Ramos (cell line): ENCODE results near the gene GIGYF2.
"Not testable (repeated sequence)": the region's sequence is repeated elsewhere in the genome, so short reads cannot be mapped to it uniquely, and the experiment has no call there.

Source experiments
- in situ Hi-C: fragments of 300-500 bp; cut with MboI; formaldehyde crosslinking; loops from one replicate; pipeline ENCODE4 v1.14.3; 2022; ENCODE audit warnings: low sequenced_read_pairs; ENCODE audit not compliant: unreplicated experiment

GIGYF2 gene

GRCh38 chr2:232688201-232688600 is 8.9 kb upstream of the GIGYF2 start:
- in situ Hi-C loops: no loop called here

- in situ Hi-C loops: no loop called here
Measured at GRCh38 chr2:232689152-232689910, 7.8 kb upstream of the GIGYF2 start.

DNA sequence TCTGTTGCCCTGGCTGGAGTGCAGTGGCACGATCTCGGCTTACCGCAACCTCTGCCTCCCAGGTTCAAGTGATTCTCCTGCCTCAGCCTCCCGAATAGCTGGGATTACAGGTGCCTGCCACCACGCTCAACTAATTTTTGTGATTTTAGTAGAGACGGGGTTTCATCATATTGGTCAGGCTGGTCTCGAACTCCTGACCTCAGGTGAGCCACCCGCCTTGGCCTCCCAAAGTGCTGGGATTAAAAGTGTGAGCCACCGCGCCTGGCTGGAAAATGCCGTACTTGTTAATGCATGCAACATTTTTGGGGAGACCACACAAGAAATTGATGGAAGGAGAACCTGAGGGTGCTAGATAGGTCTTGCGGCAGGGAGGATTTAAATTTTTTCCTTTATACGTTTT is 6.0 kb upstream of the GIGYF2 start:
- in situ Hi-C loops: not testable (repeated sequence)

- in situ Hi-C loops: no loop called here
Measured at GRCh38 chr2:232693344-232693743, 3.8 kb upstream of the GIGYF2 start.

DNA sequence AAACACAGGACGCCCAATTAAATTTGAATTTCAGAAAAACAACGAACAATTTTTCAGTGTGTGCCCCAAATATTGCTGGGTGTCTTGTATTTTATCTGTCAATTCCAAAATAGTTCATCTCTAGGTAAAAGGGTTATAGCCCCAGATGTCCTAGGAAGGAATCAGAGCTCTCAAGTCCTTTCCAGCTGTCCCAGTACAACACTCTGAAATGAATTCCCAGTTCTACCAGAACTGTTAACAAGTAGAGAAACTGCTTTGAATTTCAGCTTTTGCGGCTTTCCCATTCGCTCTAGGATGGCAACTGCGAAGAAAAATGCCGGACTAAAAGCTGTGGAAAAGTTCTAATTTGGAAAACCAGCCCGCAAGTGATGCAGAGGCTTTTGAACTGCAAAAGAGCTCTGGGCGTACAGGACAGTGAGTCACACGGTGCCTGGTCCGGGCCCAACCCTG is 497 bp upstream of the GIGYF2 start:
- in situ Hi-C loops: no loop called here

- in situ Hi-C loops: no loop called here
Measured at GRCh38 chr2:232697807-232698110, 628 bp downstream of the GIGYF2 start.

- in situ Hi-C loops: no loop called here
Measured at GRCh38 chr2:232698556-232699091, 1.5 kb downstream of the GIGYF2 start.

DNA sequence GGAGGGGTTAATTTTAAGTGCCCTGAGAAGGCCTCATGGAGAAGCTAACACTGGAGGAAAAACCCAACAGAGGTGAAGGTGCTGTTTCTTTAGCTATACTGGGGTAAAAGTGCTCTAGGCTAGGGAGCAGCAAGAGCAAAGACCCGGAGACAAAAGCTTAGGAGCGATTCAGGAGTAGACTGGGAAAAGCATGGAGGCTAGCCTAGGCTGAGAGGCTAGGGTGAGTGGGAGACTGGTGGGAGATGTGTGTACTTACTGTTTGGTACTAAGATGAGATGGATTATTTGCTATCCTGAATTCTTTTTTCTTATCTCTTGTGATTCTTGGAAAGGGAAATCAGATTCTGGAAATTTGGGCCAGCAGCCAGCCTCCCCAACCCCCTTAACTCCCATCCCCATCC is 2.0 kb downstream of the GIGYF2 start:
- in situ Hi-C loops: no loop called here

DNA sequence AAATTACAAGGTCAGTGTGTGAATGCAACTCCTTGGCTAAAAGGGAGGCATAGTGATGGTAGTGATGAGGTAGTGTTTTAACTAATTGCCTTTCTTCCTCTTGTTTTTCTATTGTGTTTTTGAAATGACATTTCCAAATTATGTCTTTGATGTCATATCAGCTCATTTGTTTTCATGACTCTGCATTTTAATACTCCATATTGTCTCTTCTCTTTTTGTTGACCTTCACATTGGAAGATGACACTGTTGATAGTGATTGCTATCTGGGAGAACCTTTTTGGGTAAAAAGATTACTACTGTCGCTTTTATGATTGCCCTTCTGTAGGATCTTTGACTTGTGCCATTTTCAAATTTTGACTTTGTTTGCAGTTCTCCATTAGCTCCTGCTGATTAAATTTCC is 3.0 kb downstream of the GIGYF2 start:
- in situ Hi-C loops: no loop called here

GRCh38 chr2:232707076-232707475 is 9.9 kb downstream of the GIGYF2 start:
- in situ Hi-C loops: no loop called here

DNA sequence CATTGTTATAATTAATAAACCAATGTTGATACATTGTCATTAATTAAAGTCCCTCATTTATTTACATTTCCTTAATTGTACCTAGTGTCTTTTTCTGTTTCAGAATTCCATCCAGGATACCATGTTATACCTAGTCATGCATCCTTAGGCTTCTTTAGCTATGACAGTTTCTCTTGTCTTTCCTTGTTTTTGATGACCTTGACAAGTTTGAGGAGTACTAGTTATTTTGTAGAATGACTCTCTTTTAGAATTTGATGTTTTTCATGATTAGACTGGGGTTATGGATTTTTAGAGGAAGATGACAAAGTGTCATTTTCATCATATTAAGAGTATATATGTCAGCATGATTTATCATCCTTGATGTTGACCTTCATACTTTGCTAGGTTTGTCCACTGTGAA is 16.4 kb downstream of the GIGYF2 start:
- in situ Hi-C loops: no loop called here

DNA sequence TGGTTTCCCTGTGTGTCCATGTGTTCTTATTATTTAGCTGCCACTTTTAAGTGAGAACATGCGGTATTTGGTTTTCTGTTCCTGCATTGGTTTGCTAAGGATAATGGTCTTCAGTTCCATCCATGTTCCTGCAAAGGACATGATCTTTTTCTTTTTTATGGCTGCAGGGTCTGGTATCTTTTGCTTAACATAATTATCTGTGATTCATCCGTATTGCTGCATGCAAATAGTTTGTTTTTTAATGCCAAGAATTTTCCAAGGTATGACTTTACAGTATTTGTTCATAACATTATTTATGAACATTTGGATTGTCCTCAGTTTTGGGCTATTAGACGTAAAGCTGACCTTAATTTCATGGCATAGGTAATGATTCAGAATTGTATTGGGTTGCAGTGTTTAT is 17.8 kb downstream of the GIGYF2 start:
- in situ Hi-C loops: no loop called here

DNA sequence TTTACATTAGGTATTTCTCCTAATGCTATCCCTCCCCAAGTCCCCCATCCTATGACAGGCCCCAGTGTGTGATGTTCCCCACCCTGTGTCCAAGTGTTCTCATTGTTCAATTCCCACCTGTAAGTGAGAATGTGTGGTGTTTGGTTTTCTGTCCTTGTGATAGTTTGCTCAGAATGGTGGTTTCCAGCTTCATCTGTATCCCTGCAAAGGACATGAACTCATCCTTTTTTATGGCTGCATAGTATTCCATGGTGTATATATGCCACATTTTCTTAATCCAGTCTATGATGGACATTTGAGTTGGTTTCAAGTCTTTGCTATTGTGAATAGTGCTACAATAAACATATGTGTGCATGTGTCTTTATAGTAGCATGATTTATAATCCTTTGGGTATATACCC is 22.9 kb downstream of the GIGYF2 start:
- in situ Hi-C loops: not testable (repeated sequence)

DNA sequence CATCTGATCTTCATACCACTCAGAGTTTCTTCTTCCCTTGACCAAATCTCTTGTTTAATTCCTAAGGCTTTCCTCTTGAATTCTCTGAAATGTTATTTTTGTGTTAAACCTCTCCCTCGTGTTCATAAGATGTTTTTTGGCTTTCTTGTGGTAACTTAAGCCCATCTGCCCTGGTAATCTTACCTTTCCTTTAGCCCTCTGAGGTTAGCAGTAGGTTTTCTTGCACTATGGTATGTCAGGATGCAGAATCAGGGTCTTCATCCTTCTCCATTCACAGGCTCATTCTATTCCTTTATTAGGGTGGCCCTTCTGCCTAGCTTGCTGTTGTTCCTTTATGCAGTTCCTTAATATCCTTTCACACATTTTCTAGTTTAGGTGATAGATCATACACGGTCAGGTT is 24.1 kb downstream of the GIGYF2 start:
- in situ Hi-C loops: no loop called here

DNA sequence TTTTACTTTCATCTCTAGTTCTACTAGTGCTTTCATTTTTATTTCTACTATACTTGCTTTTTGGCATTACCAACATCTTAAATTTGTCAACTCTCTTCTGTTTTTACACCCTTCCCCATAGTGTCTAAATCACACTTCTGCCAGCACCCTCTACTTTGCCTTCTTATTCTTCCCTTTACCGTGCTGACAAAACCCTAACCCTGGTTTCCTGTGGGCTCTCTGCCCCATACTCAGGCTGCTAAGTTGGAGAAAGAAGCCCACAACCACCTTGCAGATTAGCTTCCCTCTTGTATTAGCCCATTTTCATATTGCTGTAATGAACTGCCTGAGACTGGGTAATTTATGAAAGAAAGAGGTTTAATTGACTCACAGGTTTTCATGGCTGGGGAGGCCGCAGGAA is 24.8 kb downstream of the GIGYF2 start:
- in situ Hi-C loops: no loop called here

DNA sequence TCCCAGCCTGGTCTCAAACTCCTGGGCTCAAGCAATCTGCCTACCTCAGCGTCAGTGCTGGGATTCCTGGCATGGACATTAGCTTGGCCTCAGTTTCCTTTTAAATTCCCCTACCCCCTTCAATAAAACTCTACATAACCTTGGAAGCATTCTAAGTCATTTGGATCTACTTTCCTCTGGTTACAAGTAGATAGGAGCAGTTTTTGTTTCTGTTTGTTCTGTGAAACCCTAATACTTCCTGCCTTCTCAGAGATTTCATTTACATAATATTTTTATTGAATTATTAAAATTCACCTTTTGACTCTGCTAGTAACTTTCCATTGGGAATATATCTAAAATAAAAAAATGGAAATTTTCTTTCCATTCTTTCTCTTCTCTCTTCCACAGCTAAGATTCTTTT is 25.9 kb downstream of the GIGYF2 start:
- in situ Hi-C loops: no loop called here

GRCh38 chr2:232728785-232729184 is 31.7 kb downstream of the GIGYF2 start:
- in situ Hi-C loops: no loop called here

GRCh38 chr2:232731470-232731869 is 34.3 kb downstream of the GIGYF2 start:
- in situ Hi-C loops: no loop called here

GRCh38 chr2:232741294-232741693 is 44.2 kb downstream of the GIGYF2 start:
- in situ Hi-C loops: no loop called here

DNA sequence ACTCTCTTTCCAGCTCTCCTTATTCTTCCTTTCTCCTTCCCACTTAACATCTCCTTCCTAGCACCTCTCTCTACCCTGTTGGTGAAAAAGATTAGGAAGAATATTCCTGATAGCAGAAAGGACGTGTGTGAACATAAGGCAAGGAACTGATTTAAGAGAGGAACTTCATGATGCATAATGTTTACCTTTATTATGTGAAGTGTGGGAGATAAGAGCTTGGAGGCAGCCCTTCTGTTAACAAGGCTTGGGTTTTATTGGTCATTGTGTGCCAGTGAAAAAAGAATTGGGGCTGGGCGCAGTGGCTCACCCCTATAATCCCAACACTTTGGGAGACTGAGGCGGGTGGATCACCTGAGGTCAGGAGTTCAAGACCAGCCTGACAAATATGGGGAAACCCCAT is 44.8 kb downstream of the GIGYF2 start:
- in situ Hi-C loops: no loop called here

DNA sequence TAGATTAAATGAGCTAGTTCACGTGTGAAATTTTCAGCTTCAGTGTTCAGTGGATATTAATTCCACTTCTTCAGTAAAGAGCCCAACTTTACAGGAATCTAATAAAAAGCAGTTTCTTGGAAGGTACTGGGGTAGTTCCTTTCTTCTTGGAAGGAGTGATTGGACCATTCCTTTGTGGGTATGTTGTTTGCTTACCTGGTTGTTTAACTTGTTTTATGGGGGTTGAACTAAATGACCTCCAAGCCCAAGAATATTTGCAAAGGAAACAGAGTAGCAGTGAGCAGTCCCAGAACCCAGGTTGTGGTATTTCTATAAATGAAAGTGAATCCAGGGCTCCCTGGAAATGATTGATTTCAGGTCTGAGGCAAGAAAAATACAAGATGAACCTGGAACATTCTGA is 47.8 kb downstream of the GIGYF2 start:
- in situ Hi-C loops: no loop called here

DNA sequence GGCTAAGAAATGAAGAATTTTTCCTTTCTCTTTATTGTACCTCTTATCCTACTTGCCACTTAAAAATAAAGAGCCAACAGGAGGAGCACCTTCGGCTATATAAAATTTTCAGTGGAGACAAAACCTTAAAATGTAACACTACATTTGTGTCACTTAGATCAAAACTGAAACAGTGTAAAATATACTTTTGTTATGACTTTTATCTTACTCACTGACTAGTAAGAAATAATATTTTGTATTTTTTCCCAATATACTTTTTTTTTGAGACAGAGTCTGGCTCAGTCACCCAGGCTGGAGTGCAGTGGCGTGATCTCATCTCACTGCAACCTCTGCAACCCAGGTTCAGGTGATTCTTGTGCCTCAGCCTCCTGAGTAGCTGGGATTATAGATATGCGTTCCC is 50.9 kb downstream of the GIGYF2 start:
- in situ Hi-C loops: no loop called here
